HCT116 (cell line): Measurements from ENCODE around the gene MEI1. TPM values are rescaled to one million over a fixed set of nuclear protein-coding genes. Genes with fewer than 3 reads are reported as not detected.

Source experiments
- ATAC-seq: fragments of 200-7000 bp; cut with Tn5 transposase; 2 replicates; pipeline ENCODE4 v1.9.1; 2020; ENCODE audit warnings: mild to moderate bottlenecking, moderate library complexity
- BruUV-seq: library from RNA; stranded (reverse); fragments of 400-500 nt; replicated peaks from 2 replicates; lab custom pipeline; 2021; lab: Mats Ljungman, UMichigan
- CTCF ChIA-PET: fragments of 300-600 bp; sonication (Branson Sonifier 250); formaldehyde crosslinking; loops from one replicate; lab custom pipeline; 2021; ENCODE audit warnings: antibody characterized with exemption; lab: Charles Lee
- POLR2A ChIA-PET: fragments of 300-600, 350-600 bp; sonication (Branson Sonifier 250); formaldehyde crosslinking; loops from one replicate; lab custom pipeline; 2021; ENCODE audit warnings: antibody characterized with exemption; lab: Charles Lee
- RAD21 ChIA-PET, 2 experiments: fragments of 300-600 bp; sonication (Branson Sonifier 250); formaldehyde crosslinking; loops; one replicate each; lab custom pipeline; 2023; ENCODE audit warnings: low total read pairs in 2 of 2; ENCODE audit not compliant: uncharacterized antibody in 2 of 2, unreplicated experiment in 2 of 2, low non-redundant PET in 1 of 2; lab: Charles Lee
- DNase-seq: peaks from one replicate; pipeline ENCODE4 v3.0.0-alpha.2; 2010; ENCODE audit warnings: low read depth, low spot score
- H2AFZ ChIP-seq: fragments of 200-600 bp; shearing (Covaris generic), sonication (generic); 2 replicates; pipeline ENCODE4 v1.6.1; 2017; ENCODE audit warnings: low read depth, mixed run types, mixed read lengths, antibody characterized with exemption, low read length; ENCODE audit not compliant: poor library complexity, severe bottlenecking
- H3K27ac ChIP-seq: 2 replicates; pipeline ENCODE4 v1.5.1; 2012; ENCODE audit warnings: low read depth, low read length
- H3K27me3 ChIP-seq: fragments of 200-600 bp; sonication (generic); 2 replicates; pipeline ENCODE4 v1.6.1; 2016; ENCODE audit warnings: mixed run types, low read length, mixed read lengths; ENCODE audit not compliant: insufficient read depth
- H3K36me3 ChIP-seq, 2 experiments: fragments of 200-500 bp in 1 of 2; fragments of 200-600 bp in 1 of 2; sonication (Bioruptor generic) in 1 of 2; sonication (generic) in 1 of 2; 2 replicates each; pipeline versions ENCODE4 v1.5.1 to v1.6.1; 2014 to 2016; ENCODE audit warnings: low read length in 2 of 2, inconsistent platforms in 1 of 2, mixed read lengths in 1 of 2, mixed run types in 1 of 2; ENCODE audit not compliant: insufficient read depth in 2 of 2, control insufficient read depth in 1 of 2
- H3K4me1 ChIP-seq, 2 experiments: fragments of 200-600 bp in 1 of 2; sonication (generic) in 1 of 2; 2 replicates each; pipeline versions ENCODE4 v1.5.1 to v1.6.1; 2012 to 2017; ENCODE audit warnings: low read length in 2 of 2, inconsistent platforms in 1 of 2, mild to moderate bottlenecking in 1 of 2, mixed read lengths in 1 of 2, mixed run types in 1 of 2, moderate library complexity in 1 of 2; ENCODE audit not compliant: insufficient read depth in 2 of 2, control insufficient read depth in 1 of 2
- H3K4me2 ChIP-seq: fragments of 200-600 bp; sonication (generic); 2 replicates; pipeline ENCODE4 v1.6.1; 2017; ENCODE audit warnings: mixed run types, low read length, mixed read lengths
- H3K4me3 ChIP-seq, 2 experiments: fragments of 200-600 bp in 1 of 2; sonication (generic) in 1 of 2; replicated peaks in 1 of 2; 2 replicates each; pipeline ENCODE4 v1.5.1; 2011 to 2016; ENCODE audit warnings: low read length in 2 of 2, control low read depth in 1 of 2, low read depth in 1 of 2, mild to moderate bottlenecking in 1 of 2, mixed read lengths in 1 of 2, mixed run types in 1 of 2
- H3K79me2 ChIP-seq: fragments of 200-600 bp; sonication (generic); 2 replicates; pipeline ENCODE4 v1.6.1; 2017; ENCODE audit warnings: mild to moderate bottlenecking, mixed run types, low read length, moderate library complexity, mixed read lengths; ENCODE audit not compliant: insufficient read depth
- H3K9ac ChIP-seq: fragments of 200-600 bp; sonication (generic); 2 replicates; pipeline ENCODE4 v1.6.1; 2016; ENCODE audit warnings: low read length, mixed read lengths
- H3K9me2 ChIP-seq: fragments of 200-600 bp; sonication (generic), shearing (Covaris generic); 2 replicates; pipeline ENCODE4 v1.6.1; 2017; ENCODE audit warnings: mixed run types, mild to moderate bottlenecking, moderate library complexity; ENCODE audit not compliant: insufficient read depth
- H3K9me3 ChIP-seq, 2 experiments: fragments of 200-500 bp in 1 of 2; fragments of 200-600 bp in 1 of 2; sonication (Bioruptor generic) in 1 of 2; sonication (generic) in 1 of 2; 2 replicates each; pipeline ENCODE4 v1.6.1; 2014 to 2017; ENCODE audit warnings: low read length in 2 of 2, mixed read lengths in 2 of 2, inconsistent platforms in 1 of 2, low read depth in 1 of 2, mild to moderate bottlenecking in 1 of 2, mixed run types in 1 of 2, moderate library complexity in 1 of 2; ENCODE audit not compliant: control insufficient read depth in 1 of 2, insufficient read depth in 1 of 2
- H4K20me1 ChIP-seq: fragments of 200-600 bp; sonication (generic), shearing (Covaris generic); 2 replicates; pipeline ENCODE4 v1.6.1; 2017; ENCODE audit warnings: mixed run types, mild to moderate bottlenecking, moderate library complexity; ENCODE audit not compliant: insufficient read depth
- ATF3 ChIP-seq: IDR thresholded peaks from 2 replicates; pipeline ENCODE4 v1.6.1; 2012
- EGR1 ChIP-seq: IDR thresholded peaks from 2 replicates; pipeline ENCODE4 v1.6.1; 2012; ENCODE audit warnings: low read depth
- ELF1 ChIP-seq: IDR thresholded peaks from 2 replicates; pipeline ENCODE4 v1.6.1; 2012; ENCODE audit warnings: low read depth, borderline replicate concordance
- EZH2 ChIP-seq: fragments of 200-600 bp; sonication (generic); IDR thresholded peaks from 2 replicates; pipeline ENCODE4 v1.6.1; 2017; ENCODE audit warnings: antibody characterized with exemption, mixed run types
- EZH2phosphoT487 ChIP-seq: fragments of 200-600 bp; IDR thresholded peaks from 2 replicates; pipeline ENCODE4 v1.6.1; 2018; ENCODE audit warnings: antibody characterized with exemption, borderline replicate concordance
- POLR2A ChIP-seq: IDR thresholded peaks from 2 replicates; pipeline ENCODE4 v1.7.0; 2011; ENCODE audit warnings: borderline replicate concordance; ENCODE audit not compliant: insufficient read depth, insufficient read length; ENCODE audit errors: extremely low read depth
- POLR2AphosphoS5 ChIP-seq: IDR thresholded peaks from 2 replicates; pipeline ENCODE4 v1.6.1; 2011; ENCODE audit warnings: mild to moderate bottlenecking, low read depth, low read length, moderate library complexity
- REST ChIP-seq: IDR thresholded peaks from 2 replicates; pipeline ENCODE4 v1.6.1; 2012; ENCODE audit warnings: low read depth
- SRF ChIP-seq: IDR thresholded peaks from 2 replicates; pipeline ENCODE4 v1.6.1; 2012; ENCODE audit warnings: low read depth
- TCF7L2 ChIP-seq: IDR thresholded peaks from 2 replicates; pipeline ENCODE4 v1.7.0; 2011; ENCODE audit warnings: borderline replicate concordance, inconsistent platforms; ENCODE audit not compliant: insufficient read depth, insufficient read length; ENCODE audit errors: extremely low read depth
- ZFX ChIP-seq: fragments of 450-650 bp; IDR thresholded peaks from 2 replicates; pipeline ENCODE4 v1.6.1; 2017
- intact Hi-C: fragments of 100-400 bp; cut with micrococcal nuclease; formaldehyde crosslinking; loops from 2 replicates; pipeline ENCODE4 v1.10.0; 2022
- total RNA-seq: library from RNA; stranded (reverse); gene quantifications from one replicate; pipeline ENCODE4 v1.2.1, GENCODE V29; 2021; ENCODE audit not compliant: unreplicated experiment
- TF ChIP-seq, protein P1 (sequence below), 3 experiments: fragments of 200-600 bp in 1 of 3; sonication (generic) in 1 of 3; IDR thresholded peaks in 2 of 3; conservative IDR thresholded peaks in 1 of 3; 2 replicates each; pipeline ENCODE4 v1.5.1; 2012 to 2017; ENCODE audit warnings: low read depth in 2 of 3, low read length in 2 of 3, antibody characterized with exemption in 1 of 3, borderline replicate concordance in 1 of 3, control low read depth in 1 of 3, mild to moderate bottlenecking in 1 of 3, mixed read lengths in 1 of 3, mixed run types in 1 of 3, moderate library complexity in 1 of 3; ENCODE audit not compliant: insufficient read depth in 1 of 3
- TF ChIP-seq, protein P2 (sequence below): IDR thresholded peaks from 2 replicates; pipeline ENCODE4 v1.6.1; 2011; ENCODE audit warnings: mild to moderate bottlenecking, low read length, moderate library complexity; ENCODE audit not compliant: insufficient replicate concordance; ENCODE audit errors: extremely low read depth

The MEI1 gene
- total RNA-seq, 1 experiment from 2014 or later: 0.64 TPM

GRCh38 chr22:41816241-41816640, 116.9 kb downstream of the MEI1 start:
- H3K9me2 ChIP-seq: no peaks in the 10 kb centered on the region
- H3K27me3 ChIP-seq: no peaks in the 10 kb centered on the region
- no peaks in the 10 kb centered on the region for H3K9me3 ChIP-seq
- ChIA-PET RAD21 (no interaction called here), CTCF (no interaction called here), POLR2A (no interaction called here)
- TF ChIP-seq EGR1 (no peak), SRF (no peak), EZH2 (no peak), POLR2AphosphoS5 (no peak), EZH2phosphoT487 (no peak), ZFX (no peak), TCF7L2 (no peak), REST (no peak), ATF3 (no peak), POLR2A (no peak), ELF1 (no peak)
- TF ChIP-seq, protein P1, sequence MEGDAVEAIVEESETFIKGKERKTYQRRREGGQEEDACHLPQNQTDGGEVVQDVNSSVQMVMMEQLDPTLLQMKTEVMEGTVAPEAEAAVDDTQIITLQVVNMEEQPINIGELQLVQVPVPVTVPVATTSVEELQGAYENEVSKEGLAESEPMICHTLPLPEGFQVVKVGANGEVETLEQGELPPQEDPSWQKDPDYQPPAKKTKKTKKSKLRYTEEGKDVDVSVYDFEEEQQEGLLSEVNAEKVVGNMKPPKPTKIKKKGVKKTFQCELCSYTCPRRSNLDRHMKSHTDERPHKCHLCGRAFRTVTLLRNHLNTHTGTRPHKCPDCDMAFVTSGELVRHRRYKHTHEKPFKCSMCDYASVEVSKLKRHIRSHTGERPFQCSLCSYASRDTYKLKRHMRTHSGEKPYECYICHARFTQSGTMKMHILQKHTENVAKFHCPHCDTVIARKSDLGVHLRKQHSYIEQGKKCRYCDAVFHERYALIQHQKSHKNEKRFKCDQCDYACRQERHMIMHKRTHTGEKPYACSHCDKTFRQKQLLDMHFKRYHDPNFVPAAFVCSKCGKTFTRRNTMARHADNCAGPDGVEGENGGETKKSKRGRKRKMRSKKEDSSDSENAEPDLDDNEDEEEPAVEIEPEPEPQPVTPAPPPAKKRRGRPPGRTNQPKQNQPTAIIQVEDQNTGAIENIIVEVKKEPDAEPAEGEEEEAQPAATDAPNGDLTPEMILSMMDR (IDR thresholded peaks at IDR 0.05 in 2 of 3, conservative IDR thresholded peaks at IDR 0.05 in 1 of 3; ENCODE audit: borderline replicate concordance in 1 of 3, insufficient read depth in 1 of 3, low read depth in 2 of 3, low read length in 2 of 3): no peak
- TF ChIP-seq, protein P2, sequence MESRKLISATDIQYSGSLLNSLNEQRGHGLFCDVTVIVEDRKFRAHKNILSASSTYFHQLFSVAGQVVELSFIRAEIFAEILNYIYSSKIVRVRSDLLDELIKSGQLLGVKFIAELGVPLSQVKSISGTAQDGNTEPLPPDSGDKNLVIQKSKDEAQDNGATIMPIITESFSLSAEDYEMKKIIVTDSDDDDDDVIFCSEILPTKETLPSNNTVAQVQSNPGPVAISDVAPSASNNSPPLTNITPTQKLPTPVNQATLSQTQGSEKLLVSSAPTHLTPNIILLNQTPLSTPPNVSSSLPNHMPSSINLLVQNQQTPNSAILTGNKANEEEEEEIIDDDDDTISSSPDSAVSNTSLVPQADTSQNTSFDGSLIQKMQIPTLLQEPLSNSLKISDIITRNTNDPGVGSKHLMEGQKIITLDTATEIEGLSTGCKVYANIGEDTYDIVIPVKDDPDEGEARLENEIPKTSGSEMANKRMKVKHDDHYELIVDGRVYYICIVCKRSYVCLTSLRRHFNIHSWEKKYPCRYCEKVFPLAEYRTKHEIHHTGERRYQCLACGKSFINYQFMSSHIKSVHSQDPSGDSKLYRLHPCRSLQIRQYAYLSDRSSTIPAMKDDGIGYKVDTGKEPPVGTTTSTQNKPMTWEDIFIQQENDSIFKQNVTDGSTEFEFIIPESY: no peak
- intact Hi-C loops: no loop called here
- no peak for DNase-seq
- H3K36me3 ChIP-seq: peaks cover 2 to 10% of the 10 kb centered on the region in 2 experiments; a peak in 3 of 4 replicates
- no peaks in the 10 kb centered on the region for H3K4me1 ChIP-seq
- no peak overlapping the region for H3K9ac ChIP-seq
- no peak overlapping the region for H3K4me3 ChIP-seq
- ATAC-seq: no peak
- peaks cover 8% of the 10 kb centered on the region; the same call in 1 of the 2 replicates for H3K79me2 ChIP-seq
- no peak overlapping the region for H3K27ac ChIP-seq
- H3K4me2 ChIP-seq: no peak overlapping the region
- BruUV-seq: no TSS peak
- H4K20me1 ChIP-seq: no peaks in the 10 kb centered on the region; the same call in 1 of the 2 replicates
- no peak overlapping the region for H2AFZ ChIP-seq
